LHCN-M2 (cell line): ENCODE results near the gene ZNF597. TPM values are rescaled to one million over a fixed set of nuclear protein-coding genes. Genes with fewer than 3 reads are reported as not detected.
A peak's percentile ranks its signal among the peaks of the same experiment; 100 is the strongest.

Experiments used
- DNase-seq: peaks from one replicate; pipeline ENCODE4 v3.0.0-alpha.2; 2012; ENCODE audit warnings: low read depth
- total RNA-seq: library from RNA; depleted of rRNA; stranded (reverse); fragments of >200 nt; gene quantifications from 2 replicates; pipeline ENCODE4 v1.2.3, GENCODE V29; 2014; rRNA removed

Gene ZNF597
- total RNA-seq, 1 experiment from 2014 or later = 1.9 TPM

- no peak for DNase-seq
Measured at GRCh38 chr16:3454631-3455147, 11.4 kb upstream of the ZNF597 start.

- no peak for DNase-seq
Measured at GRCh38 chr16:3454093-3454492, 10.8 kb upstream of the ZNF597 start.

GRCh38 chr16:3444032-3444388, 706 bp upstream of the ZNF597 start:
- DNase-seq = peak; percentile 64

- DNase-seq = no peak
Measured at GRCh38 chr16:3439637-3440036, 3.7 kb downstream of the ZNF597 start.

GRCh38 chr16:3434373-3434772, 8.9 kb downstream of the ZNF597 start:
- no peak for DNase-seq

GRCh38 chr16:3431779-3432219, 11.5 kb downstream of the ZNF597 start:
- DNase-seq = no peak

- peak; percentile 36 for DNase-seq
Measured at GRCh38 chr16:3413730-3414379, 29.4 kb downstream of the ZNF597 start.

GRCh38 chr16:3408561-3409197, 34.6 kb downstream of the ZNF597 start:
- DNase-seq = no peak

- peak; percentile 15 for DNase-seq
Measured at GRCh38 chr16:3401719-3402397, 41.4 kb downstream of the ZNF597 start.

GRCh38 chr16:3400779-3401688, 42.3 kb downstream of the ZNF597 start, which contains the start of the genes ZNF174 and ZSCAN32:
Gene ZNF174, plus strand, starts transcription at chr16:3401215. Its CDS starts 790 bp downstream, at chr16:3402005.
Gene ZSCAN32, minus strand, starts transcription at chr16:3401004. Its CDS starts 3,447 bp downstream, at chr16:3397557.
- peak; percentile 99 for DNase-seq

GRCh38 chr16:3400446-3400778, 42.9 kb downstream of the ZNF597 start:
- DNase-seq = no peak

GRCh38 chr16:3389663-3390338, 53.5 kb downstream of the ZNF597 start:
- DNase-seq = no peak

- no peak for DNase-seq
Measured at GRCh38 chr16:3388325-3388724, 55.0 kb downstream of the ZNF597 start.

GRCh38 chr16:3383045-3383448, 60.3 kb downstream of the ZNF597 start:
- DNase-seq = no peak

Other genes starting within 250 kb of the ZNF597 start
- gene ZNF200, start 208.3 kb downstream of the ZNF597 start, total RNA-seq = 10.4 and 11.9 TPM in 2 replicates
- 0.06 TPM in 1 of 2 replicates, not detected in the other for gene MEFV, start 186.9 kb downstream of the ZNF597 start, total RNA-seq
- 35.5 and 43.5 TPM in 2 replicates for gene ZNF263, start 160.0 kb downstream of the ZNF597 start, total RNA-seq
- gene TIGD7, start 138.1 kb downstream of the ZNF597 start, total RNA-seq = 2.3 and 3.9 TPM in 2 replicates
- gene ZNF75A, start 138.0 kb downstream of the ZNF597 start, total RNA-seq = 15.8 and 18.7 TPM in 2 replicates
- 0.17 TPM in 1 of 2 replicates, not detected in the other for gene OR2C1, start 87.6 kb downstream of the ZNF597 start, total RNA-seq
- 9.4 and 14.5 TPM in 2 replicates for gene ZSCAN32, start 42.5 kb downstream of the ZNF597 start, total RNA-seq
- gene ZNF174, start 42.3 kb downstream of the ZNF597 start, total RNA-seq = 10.7 and 13.4 TPM in 2 replicates
- 10.5 and 50.2 TPM in 2 replicates for gene NAA60, start 176 bp upstream of the ZNF597 start, total RNA-seq
- gene C16orf90, start 52.0 kb upstream of the ZNF597 start, total RNA-seq = not detected in 2 replicates
- gene CLUAP1, start 57.5 kb upstream of the ZNF597 start, total RNA-seq = 17.8 and 18.8 TPM in 2 replicates
- not detected in 2 replicates for gene NLRC3, start 133.9 kb upstream of the ZNF597 start, total RNA-seq
- gene SLX4, start 168.1 kb upstream of the ZNF597 start, total RNA-seq = 6.8 and 7.0 TPM in 2 replicates
- 7.3 and 10.6 TPM in 2 replicates for gene DNASE1, start 211.2 kb upstream of the ZNF597 start, total RNA-seq